Neuron (in vitro differentiated cells): ENCODE measurements around the gene PPP1R2C.

Source experiments
- H2AFZ ChIP-seq: one replicate; pipeline ENCODE4 v1.6.1; 2013; ENCODE audit warnings: low read depth, mild to moderate bottlenecking, inconsistent platforms, low read length, moderate library complexity
- H3K27me3 ChIP-seq: one replicate; pipeline ENCODE4 v1.6.1; 2013; ENCODE audit warnings: low read length; ENCODE audit not compliant: insufficient read depth
- H3K36me3 ChIP-seq: one replicate; pipeline ENCODE4 v1.6.1; 2013; ENCODE audit warnings: low read length; ENCODE audit not compliant: insufficient read depth
- H3K4me1 ChIP-seq: one replicate; pipeline ENCODE4 v1.6.1; 2013; ENCODE audit warnings: low read length; ENCODE audit not compliant: insufficient read depth
- H3K4me3 ChIP-seq: 2 replicates; pipeline ENCODE4 v1.5.1; 2013; ENCODE audit warnings: mild to moderate bottlenecking, low read length, moderate library complexity
- H3K9me3 ChIP-seq: one replicate; pipeline ENCODE4 v1.6.1; 2013; ENCODE audit warnings: low read length

PPP1R2C gene

GRCh38 chrX:42739258-42739657 lies 38.7 kb downstream of the PPP1R2C start:
- Histone ChIP-seq H3K9me3 (no peaks in the 10 kb centered on the region), H3K4me1 (no peaks in the 10 kb centered on the region), H3K36me3 (no peaks in the 10 kb centered on the region), H2AFZ (no peak overlapping the region), H3K27me3 (no peaks in the 10 kb centered on the region), H3K4me3 (no peak overlapping the region)

GRCh38 chrX:42738552-42738951 lies 39.4 kb downstream of the PPP1R2C start:
- Histone ChIP-seq H3K9me3 (no peaks in the 10 kb centered on the region), H2AFZ (no peak overlapping the region), H3K27me3 (no peaks in the 10 kb centered on the region), H3K4me3 (no peak overlapping the region), H3K4me1 (no peaks in the 10 kb centered on the region), H3K36me3 (no peaks in the 10 kb centered on the region)

- no peaks in the 10 kb centered on the region for H3K36me3 ChIP-seq
- no peaks in the 10 kb centered on the region for H3K9me3 ChIP-seq
- no peaks in the 10 kb centered on the region for H3K27me3 ChIP-seq
- no peak overlapping the region for H2AFZ ChIP-seq
- no peak overlapping the region for H3K4me3 ChIP-seq
- H3K4me1 ChIP-seq, result no peaks in the 10 kb centered on the region
Observed at GRCh38 chrX:42735250-42735649, 42.7 kb downstream of the PPP1R2C start.

- Histone ChIP-seq H3K36me3 (no peaks in the 10 kb centered on the region), H2AFZ (no peak overlapping the region), H3K4me1 (no peaks in the 10 kb centered on the region), H3K9me3 (no peaks in the 10 kb centered on the region), H3K4me3 (no peak overlapping the region), H3K27me3 (no peaks in the 10 kb centered on the region)
Observed at GRCh38 chrX:42732506-42732905, 45.5 kb downstream of the PPP1R2C start.
